CD4-positive, alpha-beta T cell treated with Interferon alpha-2 for 1 hour (primary cell): ENCODE data around the gene AARSD1.
A peak's percentile ranks its signal among the peaks of the same experiment; 100 is the strongest.
"Not testable (repeated sequence)": the region's sequence is repeated elsewhere in the genome, so short reads cannot be mapped to it uniquely, and the experiment has no call there.

ENCODE experiments used
- DNase-seq, 2 donors: peaks; one replicate each; pipeline ENCODE4 v3.0.0-alpha.2; 2020 to 2022

Gene AARSD1

DNA sequence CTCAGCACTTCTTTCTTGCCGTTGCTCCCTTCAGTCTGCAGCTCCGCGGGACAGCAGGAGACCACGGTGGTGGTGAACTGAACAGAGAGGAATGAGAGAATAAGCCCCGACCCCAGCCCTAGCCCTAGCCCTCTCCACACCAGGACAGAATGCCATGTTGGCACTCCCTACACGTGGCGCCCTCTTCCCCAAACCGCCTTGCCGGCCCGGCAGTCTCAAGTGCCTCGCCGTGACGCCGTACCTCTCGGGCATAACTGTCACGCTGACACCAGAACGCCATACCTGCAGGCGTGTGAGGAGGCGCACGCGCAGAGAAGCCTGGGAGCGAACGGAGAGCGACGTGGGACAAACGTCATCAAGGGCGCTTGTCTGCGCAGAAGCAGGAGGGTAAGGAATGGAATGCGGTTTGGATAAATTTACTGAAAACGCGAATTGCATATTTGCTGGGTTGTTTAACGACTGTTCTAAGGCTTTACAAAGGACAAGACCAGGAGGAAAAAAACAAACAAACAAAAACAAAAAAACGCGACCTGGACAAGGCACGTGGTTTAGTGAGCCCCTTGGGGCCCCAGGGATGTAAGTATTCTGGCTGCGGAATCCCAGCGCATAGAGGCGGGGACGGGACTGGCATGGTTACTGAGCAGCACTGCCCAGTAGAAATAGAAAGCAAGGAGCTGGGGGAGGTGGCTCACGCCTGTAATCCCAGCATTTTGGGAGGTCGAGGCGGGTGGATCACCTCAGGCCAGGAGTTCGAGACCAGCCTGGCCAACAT lies at the start of gene AARSD1:
Gene AARSD1 (minus strand): TSS at position 294 of the 772 bp plus-strand sequence. CDS start 14 bp downstream, at position 280.
- DNase-seq = peak; percentile 91 to 93

- DNase-seq = no peak
Measured at GRCh38 chr17:43013296-43013695, 49.0 kb upstream of the AARSD1 start.

DNA sequence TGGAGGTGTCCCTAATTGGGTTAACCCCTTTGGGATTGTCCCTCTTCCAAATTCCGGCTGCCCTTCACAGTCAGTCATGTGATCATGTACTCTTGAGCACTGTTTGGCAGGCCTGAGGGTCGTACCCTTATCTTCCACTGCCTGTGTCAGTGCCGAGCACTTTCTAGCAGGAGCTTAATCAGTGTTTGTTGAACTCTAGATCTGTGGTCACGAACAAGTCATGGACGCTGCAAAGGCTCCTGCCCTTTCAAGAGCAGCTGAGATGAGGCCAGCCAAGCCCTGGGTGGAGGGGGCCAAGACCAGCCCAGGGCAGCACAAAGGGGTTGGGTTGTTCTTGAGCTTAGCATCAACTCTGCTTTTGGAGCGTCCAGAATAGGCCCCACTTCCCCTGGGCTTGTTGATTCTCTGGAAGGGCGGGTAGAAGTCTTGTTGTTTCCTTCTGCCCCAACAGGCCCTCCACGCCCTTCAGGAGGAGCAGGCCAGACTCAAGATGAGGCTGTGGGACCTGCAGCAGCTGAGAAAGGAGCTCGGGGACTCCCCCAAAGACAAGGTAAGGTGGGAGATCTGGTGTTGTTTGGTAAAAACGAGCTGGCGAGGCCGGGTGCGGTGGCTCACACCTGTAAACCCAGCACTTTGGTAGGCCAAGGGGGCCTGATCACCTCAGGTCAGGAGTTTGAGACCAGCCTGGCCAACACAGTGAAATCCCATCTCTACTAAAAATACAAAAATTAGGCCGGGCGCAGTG lies 47.6 kb upstream of the AARSD1 start:
- no peak for DNase-seq

- no peak for DNase-seq
Measured at GRCh38 chr17:43010667-43011308, 46.5 kb upstream of the AARSD1 start.

- DNase-seq = peak; percentile 93 to 95
Measured at GRCh38 chr17:43006639-43007551, 42.6 kb upstream of the AARSD1 start, which contains the start of gene IFI35. Gene IFI35, plus strand, starts transcription at chr17:43006784. Its CDS starts 164 bp downstream, at chr17:43006948.

- no peak for DNase-seq
Measured at GRCh38 chr17:43003542-43004172, 39.4 kb upstream of the AARSD1 start.

GRCh38 chr17:43000894-43001293 lies 36.6 kb upstream of the AARSD1 start:
- DNase-seq = not testable (repeated sequence)

DNA sequence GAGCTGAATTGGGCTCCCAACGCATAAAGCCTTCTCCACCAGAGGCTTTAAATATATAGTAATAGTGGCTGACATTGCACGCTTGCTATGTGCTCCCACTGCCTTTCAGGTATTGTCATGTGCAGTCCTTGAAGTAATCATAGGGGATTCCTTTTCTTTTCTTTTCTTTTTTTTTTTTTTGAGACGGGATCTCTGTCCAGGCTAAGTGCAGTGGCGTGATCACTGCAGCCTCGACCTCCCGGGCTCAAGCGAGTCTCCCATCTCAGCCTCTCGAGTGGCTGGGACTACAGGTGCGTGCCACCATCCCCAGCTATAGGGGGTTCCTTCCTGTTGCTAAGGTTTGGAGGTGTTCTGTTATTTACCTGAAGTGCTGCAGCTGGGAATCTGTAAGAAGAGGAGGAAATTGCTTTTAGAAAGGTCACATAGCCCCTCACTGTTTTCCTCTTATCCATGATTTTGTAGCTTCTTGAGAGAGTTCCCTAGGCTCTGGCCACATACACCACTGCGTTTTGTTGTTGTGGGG lies 34.8 kb upstream of the AARSD1 start:
- no peak for DNase-seq

GRCh38 chr17:42997984-42998938 lies 34.0 kb upstream of the AARSD1 start, which contains the start of gene RPL27:
Gene RPL27, plus strand, starts transcription at chr17:42998419. Its CDS starts 332 bp downstream, at chr17:42998751.
- DNase-seq = peak; percentile 99

DNA sequence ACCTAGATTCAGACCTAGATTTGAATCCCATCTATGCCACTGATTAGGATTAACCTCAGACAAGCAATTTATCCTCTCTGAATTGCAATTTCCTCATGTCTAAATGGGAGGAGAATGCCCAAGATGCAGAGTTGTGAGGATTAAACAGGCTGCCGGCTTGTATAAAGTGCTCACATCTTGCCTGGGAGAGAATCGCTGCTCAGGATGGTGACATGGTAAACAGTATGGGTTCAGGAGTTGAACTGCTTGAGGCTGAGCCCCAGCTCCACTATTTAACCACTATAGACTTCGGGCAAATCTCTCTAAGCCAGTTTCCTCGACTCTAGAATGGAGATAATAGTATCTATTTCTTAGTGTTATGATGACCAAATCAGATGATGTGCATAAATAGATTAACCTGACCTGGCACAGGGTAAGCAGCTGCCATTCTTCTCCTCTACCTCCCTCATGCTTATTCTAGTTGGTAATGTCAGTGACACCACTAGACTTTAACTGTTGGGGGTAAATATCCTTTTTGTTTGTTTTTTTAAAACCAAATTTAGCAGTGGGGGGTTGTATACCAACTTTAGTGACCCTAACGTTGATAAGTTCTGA lies 33.2 kb upstream of the AARSD1 start:
- DNase-seq = no peak

GRCh38 chr17:42993913-42994312 lies 29.7 kb upstream of the AARSD1 start:
- DNase-seq = not testable (repeated sequence)

DNA sequence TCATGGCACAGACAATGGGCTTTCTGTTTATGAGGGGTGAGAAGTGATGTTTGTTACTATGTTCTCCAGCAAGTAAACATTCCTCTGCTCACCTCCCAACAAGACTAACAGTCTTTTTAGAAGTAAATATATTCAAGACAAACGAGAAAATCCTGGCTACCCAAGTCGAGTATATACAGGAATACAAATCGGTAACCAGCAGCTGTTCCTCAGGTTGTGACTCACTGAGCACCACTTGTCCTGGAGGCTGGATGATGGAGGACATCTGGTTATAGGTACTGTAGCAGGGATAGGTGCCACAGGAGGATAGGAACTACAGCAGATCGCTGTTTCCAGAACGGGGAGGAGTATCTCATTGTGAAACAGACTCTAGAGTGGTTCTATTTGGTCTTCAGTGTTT lies 28.6 kb upstream of the AARSD1 start:
- no peak for DNase-seq

GRCh38 chr17:42991471-42991870 lies 27.2 kb upstream of the AARSD1 start:
- no peak for DNase-seq

GRCh38 chr17:42989726-42990652 lies 25.7 kb upstream of the AARSD1 start:
- DNase-seq = no peak

- no peak for DNase-seq
Measured at GRCh38 chr17:42989141-42989540, 24.9 kb upstream of the AARSD1 start.

GRCh38 chr17:42985225-42985624 lies 21.0 kb upstream of the AARSD1 start:
- peak in 1 of 2 donors; percentile 19 for DNase-seq

- DNase-seq = no peak
Measured at GRCh38 chr17:42982266-42982665, 18.0 kb upstream of the AARSD1 start.

DNA sequence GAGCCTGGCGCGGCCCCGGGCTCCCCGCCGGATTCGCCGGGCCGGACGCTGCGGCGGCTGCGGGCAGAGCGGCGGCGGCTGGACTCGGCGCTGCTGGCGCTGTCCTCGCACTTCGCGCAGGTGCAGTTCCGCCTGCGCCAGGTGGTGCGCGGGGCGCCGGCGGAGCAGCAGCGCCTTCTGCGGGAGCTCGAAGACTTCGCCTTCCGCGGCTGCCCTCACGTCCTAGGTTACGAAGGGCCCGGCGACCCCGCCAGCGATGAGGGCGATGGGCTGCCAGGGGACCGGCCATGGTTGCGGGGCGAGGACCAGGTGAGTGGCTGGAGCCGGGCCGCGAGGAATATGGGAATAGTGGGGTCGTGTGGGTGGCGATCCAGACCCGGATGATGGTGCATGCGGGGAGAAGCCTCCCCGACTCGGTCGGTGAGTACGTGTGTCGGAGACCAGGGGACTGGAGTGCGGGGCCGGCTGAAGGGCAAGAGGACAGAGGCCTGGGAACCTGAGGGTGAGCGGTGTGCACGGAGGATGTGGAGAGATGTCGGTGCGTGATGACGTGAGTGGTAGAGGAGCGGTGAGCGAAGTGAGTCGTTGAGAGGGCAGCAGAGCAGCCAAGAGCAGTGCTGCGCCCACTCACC lies 16.6 kb upstream of the AARSD1 start:
- peak; percentile 42 to 62 for DNase-seq
